COLO668 (cell line): ENCODE results near the gene ZNF407.

ENCODE experiments used
- DNase-seq: peaks from one replicate; lab custom pipeline; 2025; ENCODE audit not compliant: unreplicated experiment; lab: John Stamatoyannopoulos, UW

Gene ZNF407

DNA sequence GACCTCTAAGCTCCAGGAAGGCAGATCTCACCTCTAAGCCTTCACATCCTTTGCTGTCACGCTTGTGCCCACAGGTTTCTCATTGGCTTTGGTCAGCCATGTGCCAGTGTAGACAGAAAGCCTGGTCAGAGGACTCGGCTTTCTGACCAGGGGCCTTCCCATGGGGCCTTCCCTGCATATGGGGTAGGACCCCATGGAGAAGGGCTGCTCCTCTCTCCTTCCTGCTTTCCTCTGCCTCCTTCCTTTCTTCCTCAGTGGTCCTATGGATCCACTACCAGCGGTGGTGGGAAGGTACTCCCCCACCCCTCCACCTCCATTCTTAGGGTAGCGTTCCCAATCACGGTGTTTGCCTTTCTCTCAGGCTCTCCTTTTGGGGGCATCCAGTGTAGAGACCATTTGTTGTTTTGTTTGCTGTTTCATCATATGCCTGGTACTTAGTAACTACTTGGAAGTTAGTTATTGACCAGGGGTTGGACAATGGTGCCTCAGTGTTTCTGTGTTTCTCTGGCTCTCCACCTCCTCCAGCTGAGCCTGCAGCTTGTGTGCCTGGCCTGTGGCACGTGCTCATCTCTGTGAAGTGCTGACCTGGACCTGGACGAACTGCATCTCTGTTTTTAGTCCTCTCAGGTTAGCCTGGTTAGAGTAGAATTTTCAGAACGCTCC, 71.6 kb downstream of the ZNF407 start:
- DNase-seq, result no peak

DNA sequence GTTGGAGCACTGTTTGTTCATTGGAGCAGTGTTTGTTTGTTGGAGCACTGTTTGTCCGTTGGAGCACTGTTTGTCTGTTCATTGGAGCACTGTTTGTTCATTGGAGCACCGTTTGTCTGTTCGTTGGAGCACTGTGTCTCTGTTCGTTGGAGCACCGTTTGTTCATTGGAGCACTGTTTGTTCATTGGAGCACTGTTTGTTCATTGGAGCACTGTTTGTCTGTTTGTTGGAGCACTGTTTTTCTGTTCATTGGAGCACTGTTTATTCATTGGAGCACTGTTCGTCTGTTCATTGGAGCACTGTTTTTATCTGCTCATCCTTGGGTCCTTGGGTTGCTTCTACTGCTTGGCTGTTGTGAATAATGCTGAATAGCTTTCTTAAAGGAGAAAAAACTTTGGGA, 74.7 kb downstream of the ZNF407 start:
- no peak for DNase-seq

DNA sequence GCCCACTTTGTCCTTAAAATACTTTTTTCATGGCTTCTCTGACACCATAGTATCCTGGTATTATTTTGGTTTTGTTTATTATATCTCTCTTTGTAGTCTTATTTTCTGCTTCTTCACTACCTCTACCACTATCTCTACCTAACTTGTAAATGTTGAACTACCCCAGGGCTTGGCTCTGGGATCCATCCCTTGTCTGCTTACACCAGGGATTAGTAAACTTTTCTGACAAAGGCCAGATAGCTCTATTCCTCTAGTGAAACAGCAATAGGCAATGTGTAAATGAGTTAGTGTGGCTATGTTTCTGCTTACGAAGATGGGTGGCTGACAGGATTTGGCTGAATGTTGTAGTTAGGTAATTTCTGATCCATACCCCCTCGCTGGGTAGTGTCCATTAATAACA, 76.8 kb downstream of the ZNF407 start:
- DNase-seq, result no peak

DNA sequence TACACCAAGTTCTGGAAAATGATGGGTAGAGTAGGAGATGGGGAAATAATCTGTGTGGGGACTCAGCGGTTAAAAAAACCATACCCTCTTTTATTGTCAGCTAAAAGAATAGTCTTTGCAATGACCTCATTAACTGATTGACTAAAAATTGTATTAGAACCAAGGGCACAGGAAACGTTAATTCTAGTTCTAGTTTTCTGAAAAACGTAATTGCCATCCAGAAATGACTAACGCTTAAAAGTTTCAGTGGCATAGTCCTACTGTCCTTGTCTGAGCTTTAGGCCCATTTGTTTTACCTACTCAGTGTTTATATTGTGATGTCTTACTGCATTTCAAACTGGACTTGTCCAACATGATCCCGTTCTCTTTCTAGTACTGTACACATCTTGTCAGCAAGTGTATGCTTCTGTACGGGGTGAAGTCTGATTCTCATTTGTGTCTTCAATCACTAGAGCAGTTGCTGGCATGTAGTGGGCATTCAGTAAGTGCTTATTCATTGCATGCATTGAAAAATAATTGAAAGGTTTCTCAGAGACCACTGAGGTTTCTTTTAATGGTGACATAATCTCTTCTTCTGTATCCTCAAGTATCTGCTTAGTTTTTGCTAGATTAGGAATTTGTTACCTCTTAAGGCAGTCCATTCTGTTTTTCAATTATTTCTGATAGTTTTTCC, 81.5 kb downstream of the ZNF407 start:
- no peak for DNase-seq

DNA sequence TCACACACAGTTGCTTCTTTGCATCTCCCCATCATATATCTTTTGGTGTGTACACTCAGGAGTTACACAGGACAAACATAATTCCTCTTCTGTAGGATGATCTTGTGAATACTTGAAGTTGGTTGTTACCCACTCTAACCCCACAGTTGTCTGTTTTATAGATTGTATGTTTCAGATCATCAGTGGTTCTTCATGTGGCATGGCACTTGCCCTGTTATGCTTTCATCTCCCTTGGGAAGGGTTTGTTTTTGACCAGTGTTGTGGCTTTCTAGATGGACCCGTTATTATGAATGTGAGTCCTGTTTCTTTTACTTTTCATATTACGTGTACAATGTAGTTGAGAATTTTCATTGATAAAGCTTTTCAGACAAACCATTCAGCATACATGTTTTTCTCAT, 82.0 kb downstream of the ZNF407 start:
- no peak for DNase-seq

DNA sequence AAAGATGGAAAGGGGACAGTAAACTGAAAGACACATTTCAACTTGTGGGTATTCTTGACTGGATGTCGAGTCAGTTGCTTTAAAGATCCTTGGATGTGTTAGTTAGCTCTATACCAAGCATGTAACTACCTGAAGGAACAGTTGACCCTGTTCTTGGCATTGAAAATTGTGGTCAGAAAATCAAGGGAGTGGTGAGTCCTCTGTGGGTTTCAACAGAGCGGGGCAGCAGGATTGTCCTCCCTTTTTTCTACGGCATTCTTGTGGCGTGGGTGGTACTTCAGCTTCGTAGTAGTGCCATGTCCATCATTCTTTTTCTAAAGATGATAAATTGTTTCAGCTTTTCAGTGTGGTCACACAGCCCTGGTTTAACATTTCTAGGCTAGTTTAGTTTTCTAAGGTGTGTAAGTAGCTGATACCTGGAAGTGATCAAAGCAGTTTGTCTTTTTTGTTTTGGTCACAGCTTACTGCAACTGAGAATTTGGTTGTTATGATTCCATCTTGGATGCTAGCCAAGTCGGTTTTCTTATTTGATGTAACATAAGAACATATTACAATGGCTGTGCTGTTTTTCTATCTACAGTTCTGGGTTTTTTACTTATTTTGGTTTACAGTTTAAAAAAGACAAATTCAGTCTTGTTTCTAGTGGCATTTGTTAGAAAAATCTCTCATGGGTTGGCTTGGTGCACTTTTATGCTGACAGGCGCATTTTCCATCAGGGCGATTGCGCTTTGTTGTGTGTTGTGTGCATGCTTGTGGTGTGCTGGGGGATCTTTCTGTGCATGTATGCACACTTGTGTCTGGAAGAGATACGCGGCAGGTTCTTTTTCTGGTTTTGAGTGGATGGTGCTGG, 84.7 kb downstream of the ZNF407 start:
- no peak for DNase-seq

DNA sequence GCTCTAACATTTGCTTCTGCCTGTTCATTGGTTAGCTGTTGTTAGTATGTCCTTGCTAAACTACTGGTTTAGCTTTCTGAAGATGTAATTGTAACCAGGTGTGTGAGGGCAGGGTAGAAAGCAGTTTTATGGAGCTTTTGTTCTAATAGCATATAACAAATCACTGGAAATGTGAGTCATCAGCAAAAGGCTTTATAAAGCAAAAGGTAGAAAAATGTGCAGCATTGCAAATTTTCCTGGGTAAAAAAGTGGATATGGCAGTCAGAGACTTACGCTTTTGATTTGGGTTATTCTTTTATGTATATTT, 85.3 kb downstream of the ZNF407 start:
- no peak for DNase-seq

DNA sequence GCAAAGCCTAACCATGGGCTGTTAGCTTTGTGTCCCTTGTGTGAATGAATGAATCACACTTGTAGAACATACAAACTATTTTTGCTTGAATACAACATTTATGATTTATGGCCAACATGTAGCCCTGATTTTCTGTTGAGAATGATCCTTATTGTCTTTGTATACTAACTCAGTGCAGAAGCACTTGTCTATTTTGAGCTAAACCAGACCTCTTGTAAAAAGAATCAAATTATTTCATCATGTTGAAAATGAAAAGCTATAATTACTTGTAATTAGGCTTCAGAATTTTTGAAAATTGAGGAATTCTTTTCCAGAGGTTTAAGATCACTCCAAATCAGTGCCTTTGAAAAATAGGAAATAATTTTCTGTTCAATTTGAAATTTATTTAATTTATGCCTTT, 85.9 kb downstream of the ZNF407 start:
- DNase-seq, result no peak

DNA sequence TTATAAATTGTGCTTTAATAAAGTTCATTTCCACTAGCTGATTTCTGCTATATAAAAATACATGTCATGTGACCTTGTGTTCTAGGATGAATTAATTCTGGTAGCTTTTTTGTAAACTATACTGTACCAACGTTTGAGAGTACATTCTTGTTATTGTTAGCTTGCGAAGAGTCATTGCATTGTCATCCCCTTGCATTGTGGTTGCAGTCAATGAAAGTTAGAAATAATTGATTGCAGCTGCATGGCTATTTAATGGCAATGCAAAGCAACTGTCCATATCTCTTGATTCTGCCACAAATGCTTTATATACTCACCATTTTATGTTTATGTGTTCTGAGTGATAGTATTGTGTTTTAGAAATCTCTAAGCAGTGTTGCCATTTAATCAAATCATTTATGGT, 91.6 kb downstream of the ZNF407 start:
- no peak for DNase-seq

DNA sequence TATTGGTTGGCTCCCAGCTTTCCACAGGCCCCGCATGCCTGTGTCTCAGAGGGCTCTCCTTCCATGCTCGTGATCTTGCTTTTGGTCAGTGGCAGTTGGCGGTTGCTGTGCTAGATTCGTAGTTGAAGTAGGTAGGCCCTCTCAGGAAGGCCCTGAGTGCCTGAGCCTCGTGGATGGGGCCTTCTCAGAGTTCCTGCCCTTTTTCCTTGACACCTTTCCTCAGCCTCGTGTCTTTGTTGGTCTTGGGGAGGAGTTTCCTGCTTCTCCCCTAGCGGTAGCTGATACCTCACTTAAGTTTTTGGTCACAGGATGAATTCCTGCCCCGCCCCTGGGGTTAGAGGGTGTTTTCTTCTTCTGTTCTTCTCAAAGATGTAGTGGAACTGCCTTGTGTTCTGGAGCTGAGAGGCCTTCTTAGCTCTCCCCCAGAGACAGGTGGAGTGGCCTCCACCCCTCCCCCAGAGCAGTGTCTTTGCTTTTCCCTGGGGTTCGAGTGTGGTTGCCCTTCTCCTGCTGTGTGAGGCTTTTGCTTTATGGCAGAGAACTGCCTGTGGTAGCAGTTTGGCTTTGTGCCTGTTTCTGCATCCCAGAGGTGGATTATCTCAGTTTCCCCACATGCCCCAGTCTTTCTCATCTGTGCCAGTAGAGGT, 94.8 kb downstream of the ZNF407 start:
- no peak for DNase-seq

DNA sequence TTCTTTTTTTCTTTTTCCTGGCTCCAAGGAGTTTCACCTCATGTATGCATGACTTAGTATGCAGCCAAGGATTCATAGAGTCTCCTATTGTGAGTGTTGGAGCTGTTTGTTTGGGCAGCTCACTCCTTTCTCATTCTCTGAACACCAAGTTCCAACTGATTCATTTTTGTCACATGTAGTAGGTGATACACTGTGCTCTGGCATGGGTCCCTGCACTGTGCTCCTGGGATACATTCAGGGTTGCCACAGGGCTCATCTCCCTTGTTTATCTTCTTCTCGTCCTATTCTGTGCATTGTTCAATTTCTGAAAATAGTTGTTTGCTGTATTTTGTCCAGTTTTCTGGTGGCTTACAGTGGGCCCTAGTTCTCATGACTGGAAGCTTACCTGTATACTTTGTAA, 96.8 kb downstream of the ZNF407 start:
- no peak for DNase-seq

DNA sequence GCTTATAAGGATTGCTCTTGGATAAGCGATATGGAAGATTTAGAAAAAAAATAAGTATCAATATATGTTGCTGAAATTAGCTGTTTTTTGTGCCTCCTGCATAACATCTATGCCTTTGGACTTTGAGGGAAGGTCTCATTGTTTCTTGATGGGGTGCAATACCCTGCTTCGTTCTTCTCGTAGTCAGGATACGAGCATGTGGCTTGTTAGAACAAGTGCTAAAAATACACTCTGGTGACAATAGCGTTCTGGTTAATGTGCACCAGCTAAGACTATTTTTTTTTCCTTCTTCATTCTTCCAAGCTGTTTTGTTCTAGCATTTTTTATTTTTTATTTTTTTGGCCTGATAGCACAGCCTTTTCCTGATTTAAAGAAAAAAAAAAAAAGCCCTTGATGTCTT, 97.5 kb downstream of the ZNF407 start:
- no peak for DNase-seq

DNA sequence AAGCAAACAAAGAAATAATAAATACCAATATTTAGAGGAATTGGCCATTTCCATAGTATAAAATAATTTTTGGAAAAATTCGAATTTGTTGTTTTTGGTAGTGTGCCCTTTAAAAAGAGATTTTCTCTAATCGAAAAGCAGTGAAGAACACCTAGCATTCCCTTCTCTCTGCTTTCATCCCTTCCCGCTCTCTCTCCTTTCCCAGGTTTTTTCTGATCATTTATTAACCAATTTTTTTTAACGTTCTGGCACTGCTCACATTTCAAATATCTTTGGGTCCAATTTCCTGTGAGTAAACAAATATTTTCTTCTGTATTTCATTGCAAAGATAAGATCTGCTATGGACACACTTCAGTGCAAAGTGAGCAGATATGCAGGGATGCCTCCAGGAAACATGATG, 101.2 kb downstream of the ZNF407 start:
- DNase-seq, result no peak

DNA sequence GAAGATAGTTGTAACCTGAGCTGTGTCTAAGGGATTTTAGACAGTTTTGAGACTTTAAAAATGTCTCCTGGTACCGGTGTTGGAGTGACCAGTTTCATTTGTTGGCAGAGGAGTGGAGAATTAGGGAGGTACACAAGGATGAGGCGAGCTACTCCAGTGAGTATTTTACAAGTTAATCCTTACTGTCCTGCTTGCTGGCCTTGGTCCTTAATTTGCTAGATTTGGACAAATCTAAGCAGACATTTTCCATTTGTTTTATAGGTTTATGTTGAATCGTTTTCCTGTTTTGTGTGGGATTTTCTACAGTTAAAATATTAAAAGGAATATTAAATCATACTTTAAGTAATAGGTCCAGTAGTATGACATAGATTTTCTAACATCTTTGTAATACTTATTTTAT, 101.8 kb downstream of the ZNF407 start:
- DNase-seq, result no peak

DNA sequence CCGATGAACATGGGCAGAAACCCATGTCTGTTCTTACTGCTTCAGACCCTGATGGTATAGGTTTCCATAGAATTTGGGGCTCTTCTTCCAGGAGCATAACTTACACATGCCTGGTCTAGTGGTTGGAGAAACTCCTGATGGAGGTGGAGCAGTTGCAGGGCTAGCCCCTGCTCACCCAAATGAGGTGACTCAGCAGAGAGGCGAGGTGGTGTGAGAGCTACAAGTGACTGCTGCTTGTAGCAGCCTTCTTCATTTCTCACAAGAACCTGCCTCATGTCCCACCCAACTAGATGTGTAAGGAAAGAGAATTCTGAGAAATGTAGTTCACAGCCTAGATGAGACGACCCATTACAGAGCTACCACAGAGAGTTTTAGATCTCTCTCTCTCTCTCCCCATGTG, 105.3 kb downstream of the ZNF407 start:
- no peak for DNase-seq

DNA sequence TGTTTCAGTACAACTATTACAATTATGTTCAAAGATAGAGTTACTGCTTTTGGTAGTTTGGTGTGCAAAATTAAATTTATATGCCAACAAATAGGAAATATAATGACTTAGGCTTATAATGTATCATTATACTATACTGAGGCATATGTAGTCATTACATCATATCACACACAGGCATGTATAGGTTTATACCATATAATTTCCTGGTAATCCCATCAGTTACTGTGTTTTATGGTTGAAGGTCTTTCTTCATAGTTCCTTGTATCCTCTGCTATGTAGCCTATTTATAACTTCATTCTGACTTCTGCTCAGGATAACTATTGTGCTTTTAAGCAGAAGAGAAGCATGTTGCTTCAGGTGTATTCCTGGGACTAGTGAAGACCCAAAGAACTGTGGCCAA, 110.5 kb downstream of the ZNF407 start:
- DNase-seq, result no peak

DNA sequence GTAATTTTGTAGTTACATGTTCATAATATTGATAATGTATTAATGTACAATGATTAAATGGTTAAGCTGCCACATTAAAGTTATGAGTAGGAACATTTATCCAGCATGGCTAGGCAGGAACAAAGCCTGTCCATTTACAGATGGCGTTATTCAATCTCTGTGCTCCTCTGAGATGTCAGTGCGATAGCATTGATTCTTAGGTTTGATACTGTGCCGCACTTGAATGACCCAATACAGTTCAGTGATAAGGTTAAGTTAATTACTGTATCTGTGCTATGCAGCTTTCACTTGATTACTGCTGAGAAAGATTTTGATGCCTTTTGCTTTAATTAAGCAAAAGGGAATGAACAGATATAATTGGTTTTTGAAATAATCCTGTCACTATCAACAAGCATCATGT, 111.8 kb downstream of the ZNF407 start:
- DNase-seq, result no peak

DNA sequence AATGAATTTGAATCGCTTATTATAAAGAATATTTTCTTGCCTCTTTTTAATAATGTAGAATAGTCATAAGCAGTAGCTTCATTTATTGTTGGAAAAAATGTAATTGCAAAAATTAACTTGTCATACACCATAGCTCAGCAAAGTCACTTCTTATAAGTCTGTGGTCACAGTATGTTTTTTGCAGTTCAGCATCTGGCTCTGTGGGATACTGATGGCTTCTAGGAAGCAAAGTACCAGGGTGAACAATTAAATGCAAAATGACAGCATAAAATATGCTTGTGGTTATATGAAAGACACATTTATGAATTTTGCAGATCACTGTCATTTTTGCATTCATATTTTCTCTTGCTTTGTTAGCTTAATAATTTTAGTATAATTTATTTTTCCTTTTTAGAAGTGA, 116.5 kb downstream of the ZNF407 start:
- DNase-seq, result no peak

DNA sequence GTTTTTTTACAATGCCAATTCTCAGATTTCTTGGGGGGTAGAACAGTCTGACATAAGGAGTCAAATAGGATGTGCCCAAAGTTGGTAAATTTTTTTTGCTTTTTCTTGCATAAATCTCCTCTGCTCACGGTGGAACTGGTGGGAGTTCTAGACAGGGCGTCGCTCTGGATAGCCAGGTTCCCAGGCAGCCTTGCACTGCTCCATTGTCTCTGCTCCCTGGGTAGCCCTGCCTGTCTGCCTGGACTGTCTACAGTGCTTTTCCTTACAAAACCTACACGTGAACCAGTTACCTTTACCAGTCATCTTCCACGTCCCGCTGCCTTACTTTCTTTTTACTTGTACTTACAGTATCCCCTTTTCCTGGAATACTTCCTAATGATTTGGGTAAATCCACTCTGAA, 117.1 kb downstream of the ZNF407 start:
- no peak for DNase-seq

DNA sequence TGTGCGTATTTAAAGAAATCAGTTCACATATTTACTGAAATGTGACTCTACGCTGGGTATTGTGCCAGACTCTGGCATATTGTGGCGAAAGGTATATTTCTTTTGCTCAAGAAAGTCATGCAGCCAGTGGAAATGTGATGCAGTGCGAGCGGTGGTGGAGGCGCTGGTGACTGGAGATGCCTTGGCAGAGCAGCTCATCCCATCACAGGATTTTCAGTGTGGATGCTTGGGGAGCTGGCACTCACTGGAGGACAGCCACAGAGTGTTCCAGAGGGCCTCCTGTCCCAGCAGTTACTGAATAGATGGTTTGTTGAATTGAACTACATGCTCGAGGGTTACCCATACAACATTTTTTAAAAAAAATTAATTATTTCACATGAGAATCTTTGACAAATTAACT, 117.6 kb downstream of the ZNF407 start:
- no peak for DNase-seq

DNA sequence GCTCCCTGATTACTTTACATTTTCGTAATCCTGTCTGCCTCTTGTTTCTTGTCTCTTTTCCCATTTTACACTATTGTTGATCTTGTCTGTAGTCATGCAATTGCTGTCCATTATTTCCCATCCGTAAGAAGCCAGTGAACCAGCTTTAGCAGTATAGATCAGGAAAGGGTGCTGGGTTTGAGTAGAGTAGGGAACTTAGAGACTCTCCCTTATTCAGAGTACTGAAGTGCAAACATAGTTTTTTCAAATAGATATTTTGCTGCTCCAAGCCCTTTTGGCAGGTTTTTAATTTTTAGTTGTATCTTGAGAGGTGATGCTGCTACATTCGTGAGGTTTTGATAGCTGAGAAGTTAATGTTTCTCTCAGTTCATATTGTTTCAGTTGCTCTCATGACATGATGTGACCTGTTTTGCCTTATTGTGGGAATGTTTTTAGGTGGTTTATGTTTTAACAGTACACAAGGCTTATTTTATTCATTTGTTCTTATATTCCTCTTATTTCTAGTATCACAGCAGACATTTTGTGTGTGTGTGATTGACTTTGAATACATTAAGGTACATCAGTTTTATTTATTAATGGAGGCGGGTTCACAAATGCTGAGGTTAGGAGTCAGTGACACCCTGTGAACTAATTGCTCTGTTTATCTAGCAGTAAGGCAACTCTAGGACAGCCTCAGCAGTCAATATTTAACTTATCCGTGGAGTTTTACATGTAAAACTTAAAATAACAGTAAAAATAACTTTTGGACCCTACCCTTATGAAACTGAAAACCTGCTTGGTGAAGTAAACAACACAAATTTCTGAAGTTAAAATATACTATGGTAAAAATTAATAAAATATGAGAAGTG, 118.4 kb downstream of the ZNF407 start:
- DNase-seq, result no peak
